Keratinocyte (primary cell): ENCODE results near the gene HPD. TPM values are rescaled to one million over a fixed set of nuclear protein-coding genes. Genes with fewer than 3 reads are reported as not detected.

ENCODE experiments used
- DNase-seq: peaks from one replicate; pipeline ENCODE4 v3.0.0-alpha.2; 2011; ENCODE audit warnings: low read depth, missing footprints, low spot score
- FAIRE-seq: peaks from 2 replicates; lab custom pipeline; 2011; peaks lifted over from hg19 to GRCh38; lab: Jason Lieb, UNC
- H2AFZ ChIP-seq: 2 replicates; pipeline ENCODE4 v1.6.0; 2012; ENCODE audit warnings: low read length, control low read depth, inconsistent platforms; ENCODE audit not compliant: control insufficient read depth
- H3K27ac ChIP-seq: 2 replicates; pipeline ENCODE4 v1.5.1; 2011; ENCODE audit warnings: low read length; ENCODE audit not compliant: control insufficient read depth, insufficient read depth
- H3K27me3 ChIP-seq: 3 replicates; pipeline ENCODE4 v1.6.0; 2011; ENCODE audit warnings: low read length; ENCODE audit not compliant: control insufficient read depth, insufficient read depth; ENCODE audit errors: extremely low read depth
- H3K36me3 ChIP-seq, 2 experiments: 2 replicates in 1 of 2; 3 replicates in 1 of 2; pipeline ENCODE4 v1.5.1; 2011; ENCODE audit warnings: low read length in 2 of 2, mild to moderate bottlenecking in 1 of 2; ENCODE audit not compliant: control insufficient read depth in 2 of 2, insufficient read depth in 2 of 2; ENCODE audit errors: extremely low read depth in 1 of 2
- H3K4me1 ChIP-seq: 3 replicates; pipeline ENCODE4 v1.5.1; 2011; ENCODE audit warnings: low read length; ENCODE audit not compliant: control insufficient read depth, insufficient read depth; ENCODE audit errors: extremely low read depth
- H3K4me2 ChIP-seq: 3 replicates; pipeline ENCODE4 v1.6.0; 2011; ENCODE audit warnings: low read depth, low read length; ENCODE audit not compliant: control insufficient read depth, insufficient read depth; ENCODE audit errors: extremely low read depth
- H3K4me3 ChIP-seq, 3 experiments: fragments of 200-600 bp in 1 of 3; sonication (generic) in 1 of 3; 2 replicates in 2 of 3; 3 replicates in 1 of 3; pipeline ENCODE4 v1.5.1; 2011 to 2016; ENCODE audit warnings: low read length in 3 of 3, mild to moderate bottlenecking in 3 of 3, control low read depth in 2 of 3, inconsistent platforms in 1 of 3, low read depth in 1 of 3, mixed read lengths in 1 of 3, mixed run types in 1 of 3, moderate library complexity in 1 of 3; ENCODE audit not compliant: control insufficient read depth in 2 of 3, insufficient read depth in 2 of 3; ENCODE audit errors: extremely low read depth in 1 of 3
- H3K79me2 ChIP-seq: 2 replicates; pipeline ENCODE4 v1.6.0; 2012; ENCODE audit warnings: low read length; ENCODE audit not compliant: control insufficient read depth, insufficient read depth
- H3K9ac ChIP-seq: 3 replicates; pipeline ENCODE4 v1.6.0; 2011; ENCODE audit warnings: low read length; ENCODE audit not compliant: control insufficient read depth, insufficient read depth; ENCODE audit errors: extremely low read depth
- H3K9me1 ChIP-seq: 3 replicates; pipeline ENCODE4 v1.6.0; 2011; ENCODE audit warnings: low read length; ENCODE audit not compliant: control insufficient read depth, insufficient read depth; ENCODE audit errors: extremely low read depth
- H3K9me3 ChIP-seq: 2 replicates; pipeline ENCODE4 v1.5.1; 2012; ENCODE audit warnings: low read depth, low read length; ENCODE audit not compliant: control insufficient read depth
- H4K20me1 ChIP-seq: 3 replicates; pipeline ENCODE4 v1.6.0; 2011; ENCODE audit warnings: low read length; ENCODE audit not compliant: control insufficient read depth, insufficient read depth; ENCODE audit errors: extremely low read depth
- CTCF ChIP-seq, 3 experiments: IDR thresholded peaks in 1 of 3; conservative IDR thresholded peaks in 1 of 3; optimal IDR thresholded peaks in 1 of 3; 2 replicates in 2 of 3; 3 replicates in 1 of 3; pipeline versions ENCODE3 to v1.5.1; 2011; ENCODE audit warnings: low read length in 3 of 3, mild to moderate bottlenecking in 3 of 3, moderate library complexity in 2 of 3, control low read depth in 1 of 3, inconsistent platforms in 1 of 3; ENCODE audit not compliant: insufficient read depth in 2 of 3; ENCODE audit errors: extremely low read depth in 1 of 3
- EZH2 ChIP-seq: IDR thresholded peaks from one replicate; pipeline ENCODE4 v1.6.1; 2012; ENCODE audit warnings: inconsistent platforms, mild to moderate bottlenecking, low read length, moderate library complexity
- dilution Hi-C: fragments of 300-500 bp; cut with MboI; formaldehyde crosslinking; loops from one replicate; pipeline ENCODE4 v1.7.0; 2020; ENCODE audit warnings: low sequenced_read_pairs; ENCODE audit not compliant: extremely low pct_ligation_motif_present
- polyA plus RNA-seq, 5 experiments: library from polyadenylated mRNA; depleted of rRNA in 3 of 5; stranded (reverse) in 3 of 5; stranded (forward) in 1 of 5; unstranded in 1 of 5; fragments of >200 nt; gene quantifications; 1 replicate in 1 of 5; 2 replicates in 3 of 5; 3 replicates in 1 of 5; pipeline versions ENCODE4 v1.2.1 to v1.2.3, GENCODE V29; 2011 to 2012; ENCODE audit warnings: missing spikeins in 2 of 5, low read depth in 1 of 5, low replicate concordance in 1 of 5

The HPD gene
- polyA plus RNA-seq, 1 donor (not counting 4 experiments of a cell fraction or from before 2014, with no cell fraction given), result not detected

GRCh38 chr12:121814429-121815119 is 44.1 kb downstream of the HPD start:
- H4K20me1 ChIP-seq, result peaks cover 17% of the 10 kb centered on the region
- H3K27me3 ChIP-seq, result no peaks in the 10 kb centered on the region
- peaks cover 47% of the 10 kb centered on the region for H3K79me2 ChIP-seq
- no peak overlapping the region for H3K4me2 ChIP-seq
- no peaks in the 10 kb centered on the region for H3K9me3 ChIP-seq
- FAIRE-seq (no peak), DNase-seq (no peak)
- H3K4me3 ChIP-seq, result no peak overlapping the region
- TF ChIP-seq EZH2, result no peak
- TF ChIP-seq CTCF (optimal IDR thresholded peaks at IDR 0.05 in 1 of 3, IDR thresholded peaks at IDR 0.05 in 1 of 3, conservative IDR thresholded peaks at IDR 0.05 in 1 of 3; ENCODE audit: extremely low read depth in 1 of 3, insufficient read depth in 2 of 3, low read length in 3 of 3), result no peak
- peaks cover 27% of the 10 kb centered on the region for H3K4me1 ChIP-seq
- H3K27ac ChIP-seq, result no peak overlapping the region
- no peak overlapping the region for H3K9ac ChIP-seq
- no peaks in the 10 kb centered on the region for H3K9me1 ChIP-seq
- dilution Hi-C loops, result no loop called here
- H3K36me3 ChIP-seq, result peaks cover 46 to 47% of the 10 kb centered on the region in 2 experiments
- H2AFZ ChIP-seq, result no peak overlapping the region

GRCh38 chr12:121813951-121814350 is 44.7 kb downstream of the HPD start:
- Histone ChIP-seq H3K9ac (no peak overlapping the region), H3K9me1 (no peaks in the 10 kb centered on the region), H3K4me3 (no peak overlapping the region), H3K4me2 (no peak overlapping the region), H3K27me3 (no peaks in the 10 kb centered on the region), H3K27ac (peak overlapping the region; percentile 2), H3K36me3 (peaks cover 48 to 50% of the 10 kb centered on the region in 2 experiments), H3K9me3 (no peaks in the 10 kb centered on the region), H3K79me2 (peaks cover 51% of the 10 kb centered on the region), H3K4me1 (peaks cover 27% of the 10 kb centered on the region), H2AFZ (no peak overlapping the region), H4K20me1 (peaks cover 17% of the 10 kb centered on the region)
- no peak for FAIRE-seq
- TF ChIP-seq CTCF (optimal IDR thresholded peaks at IDR 0.05 in 1 of 3, IDR thresholded peaks at IDR 0.05 in 1 of 3, conservative IDR thresholded peaks at IDR 0.05 in 1 of 3; ENCODE audit: extremely low read depth in 1 of 3, insufficient read depth in 2 of 3, low read length in 3 of 3) (no peak), EZH2 (no peak)
- DNase-seq, result no peak
- dilution Hi-C loops, result no loop called here
